ENCODE results near the gene RSL1D1.

RSL1D1 gene

GRCh38 chr16:11851294-11852091 is at the start of gene RSL1D1:
Gene RSL1D1, minus strand, starts transcription at chr16:11851542. Its CDS starts 30 bp downstream, at chr16:11851512.
- FAIRE-seq: no peak

GRCh38 chr16:11901091-11901490 is 49.7 kb upstream of the RSL1D1 start:
- no peak for FAIRE-seq

GRCh38 chr16:11896486-11897176 is 45.3 kb upstream of the RSL1D1 start:
- FAIRE-seq: no peak

- FAIRE-seq: no peak
Observed at GRCh38 chr16:11893571-11893970, 42.2 kb upstream of the RSL1D1 start.

- FAIRE-seq: no peak
Observed at GRCh38 chr16:11892761-11893160, 41.4 kb upstream of the RSL1D1 start.

DNA sequence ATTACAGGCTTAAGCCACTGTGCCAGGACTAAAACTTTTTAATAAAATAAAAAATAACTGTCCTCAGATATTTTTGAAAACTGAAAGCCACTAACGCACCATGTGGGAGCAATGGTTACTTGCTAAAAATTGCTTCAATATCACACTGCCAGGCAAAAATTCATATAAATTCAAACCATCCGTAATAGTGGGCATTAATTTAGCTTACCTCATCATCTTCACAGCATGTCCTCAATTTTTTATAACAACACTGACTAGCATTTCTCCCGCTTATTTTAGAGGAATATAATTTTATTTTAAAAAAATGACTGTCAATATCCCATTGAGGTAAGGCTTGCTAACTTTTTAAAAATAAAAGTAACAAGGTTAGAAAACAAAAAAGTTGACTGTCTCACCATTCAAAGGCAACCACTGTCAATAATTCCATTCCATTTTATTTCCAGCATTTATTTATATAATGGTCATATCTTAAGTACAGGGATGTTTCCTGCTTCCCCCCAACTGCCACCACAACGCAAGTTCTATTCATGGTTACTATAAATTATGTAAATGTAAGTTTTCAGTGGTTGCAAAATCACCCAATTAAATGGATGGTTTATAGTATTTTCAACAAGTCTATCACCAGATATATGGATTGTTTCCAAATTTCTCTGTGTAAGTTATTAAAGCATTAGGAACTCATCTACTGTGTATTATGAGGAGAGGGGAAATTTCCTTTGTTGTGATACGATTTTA is 39.1 kb upstream of the RSL1D1 start:
- no peak for FAIRE-seq

- no peak for FAIRE-seq
Observed at GRCh38 chr16:11886881-11887280, 35.5 kb upstream of the RSL1D1 start.

GRCh38 chr16:11884035-11884434 is 32.7 kb upstream of the RSL1D1 start:
- no peak for FAIRE-seq

GRCh38 chr16:11880007-11880406 is 28.7 kb upstream of the RSL1D1 start:
- FAIRE-seq: no peak

DNA sequence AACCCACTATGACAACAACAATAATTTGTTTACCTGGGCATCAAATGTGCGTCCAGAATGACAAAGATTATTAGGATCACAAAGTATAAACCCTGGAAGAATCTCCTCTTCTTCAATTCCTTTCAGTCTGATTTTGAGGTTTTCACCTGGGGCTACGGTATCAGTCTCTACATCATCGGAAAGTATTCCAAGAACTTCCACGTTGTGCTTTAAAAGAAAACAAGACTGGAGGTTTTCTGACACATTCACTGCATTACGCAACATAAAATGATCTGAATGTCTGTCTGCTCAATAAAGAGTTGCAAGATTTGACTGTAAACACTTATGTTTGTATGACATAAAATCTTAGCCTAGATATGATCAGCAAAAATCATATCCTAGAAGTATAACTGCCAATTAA is 26.0 kb upstream of the RSL1D1 start:
- FAIRE-seq: no peak

- FAIRE-seq: no peak
Observed at GRCh38 chr16:11876306-11876705, 25.0 kb upstream of the RSL1D1 start.

- no peak for FAIRE-seq
Observed at GRCh38 chr16:11875721-11876120, 24.4 kb upstream of the RSL1D1 start.

DNA sequence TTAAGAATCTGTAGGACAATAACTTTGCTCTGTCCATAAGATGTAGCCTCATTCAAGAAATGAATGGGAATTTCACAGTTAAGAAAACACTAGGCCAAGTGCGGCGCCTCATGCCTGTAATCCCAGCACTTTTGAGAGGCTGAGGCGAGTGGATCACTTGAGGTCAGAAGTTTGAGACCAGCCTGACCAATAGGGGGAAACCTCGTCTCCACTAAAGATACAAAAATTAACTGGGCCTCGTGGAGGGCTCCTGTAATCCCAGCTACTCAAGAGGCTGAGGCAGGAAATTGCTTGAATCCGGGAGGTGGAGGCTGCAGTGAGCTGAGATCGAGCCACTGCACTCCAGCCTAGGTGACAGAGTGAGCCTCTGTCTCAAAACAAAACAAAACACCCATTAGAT is 19.9 kb upstream of the RSL1D1 start:
- FAIRE-seq: no peak

DNA sequence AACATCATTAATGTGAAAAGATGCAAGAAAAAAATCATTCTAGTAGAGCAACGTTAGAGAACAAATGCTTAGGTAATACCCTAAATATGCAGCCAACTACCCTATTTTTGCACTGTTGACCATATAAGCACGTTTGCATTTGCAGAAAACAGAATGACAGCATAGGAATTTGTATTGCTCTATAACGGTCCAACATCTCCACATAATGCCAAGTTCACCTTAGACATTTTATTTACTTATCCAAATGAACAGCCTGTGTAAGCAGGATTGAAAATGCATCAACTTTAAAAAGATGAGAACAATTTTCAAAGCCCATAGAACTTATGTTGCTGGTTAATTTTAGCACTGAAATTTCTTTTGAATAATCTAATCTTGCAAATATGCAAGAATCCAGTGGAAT is 19.1 kb upstream of the RSL1D1 start:
- no peak for FAIRE-seq

- FAIRE-seq: no peak
Observed at GRCh38 chr16:11869353-11870228, 18.2 kb upstream of the RSL1D1 start.

- no peak for FAIRE-seq
Observed at GRCh38 chr16:11868412-11868980, 17.2 kb upstream of the RSL1D1 start.

DNA sequence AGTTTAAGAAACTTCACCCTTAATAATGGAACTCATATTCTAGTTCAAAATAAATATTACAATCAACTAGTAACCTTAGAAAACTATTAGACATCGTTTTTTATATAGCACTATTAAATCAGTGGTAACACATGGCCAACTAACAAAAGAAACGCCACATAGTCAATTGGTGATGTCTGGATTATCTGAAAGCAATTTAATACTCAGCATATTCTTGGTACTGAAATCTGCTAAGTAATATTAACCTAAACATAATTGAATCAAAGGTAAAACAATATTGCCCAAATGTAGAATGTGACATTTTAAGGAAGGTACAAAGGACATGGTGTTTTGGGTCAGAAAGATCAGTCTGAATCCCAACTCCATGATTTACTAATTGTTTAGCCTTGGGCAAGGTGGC is 11.1 kb upstream of the RSL1D1 start:
- no peak for FAIRE-seq

DNA sequence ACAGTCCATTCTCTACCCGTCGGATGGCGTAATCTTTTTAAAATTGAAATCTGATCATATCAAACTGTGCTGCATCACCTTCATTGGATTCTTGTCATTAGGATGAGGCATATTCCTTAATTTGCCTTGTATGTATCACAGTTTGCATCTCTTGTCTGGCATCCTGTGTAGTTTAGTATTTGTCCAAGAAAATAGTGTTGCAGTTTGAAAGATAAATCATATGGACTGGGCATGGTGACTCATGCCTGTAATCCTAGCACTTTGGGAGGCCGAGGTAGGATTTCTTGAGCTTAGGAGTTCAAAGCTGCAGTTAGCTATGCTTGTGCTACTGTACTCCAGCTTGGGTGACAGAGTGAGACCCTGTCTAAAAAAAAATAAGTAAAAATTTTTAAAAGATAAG is 5.8 kb upstream of the RSL1D1 start:
- no peak for FAIRE-seq

GRCh38 chr16:11852092-11852809 is 909 bp upstream of the RSL1D1 start:
- no peak for FAIRE-seq

DNA sequence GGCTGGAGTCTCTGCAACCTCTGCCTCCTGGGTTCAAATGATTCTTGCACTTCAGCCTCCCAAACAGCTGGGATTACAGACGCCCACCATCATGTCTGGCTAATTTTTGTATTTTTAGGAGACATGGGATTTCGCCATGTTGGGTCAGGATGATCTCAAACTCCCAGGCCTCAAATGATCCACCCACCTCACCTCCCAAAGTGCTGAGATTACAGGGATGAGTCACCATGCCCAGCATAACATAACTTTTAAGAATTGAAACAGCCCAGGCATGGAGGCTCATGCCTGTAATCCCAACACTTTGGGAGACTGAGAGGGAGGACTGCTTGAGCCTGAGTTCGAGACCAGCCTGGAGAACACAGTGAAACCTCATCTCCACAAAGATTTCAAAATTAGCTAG is 2.5 kb downstream of the RSL1D1 start:
- FAIRE-seq: no peak

DNA sequence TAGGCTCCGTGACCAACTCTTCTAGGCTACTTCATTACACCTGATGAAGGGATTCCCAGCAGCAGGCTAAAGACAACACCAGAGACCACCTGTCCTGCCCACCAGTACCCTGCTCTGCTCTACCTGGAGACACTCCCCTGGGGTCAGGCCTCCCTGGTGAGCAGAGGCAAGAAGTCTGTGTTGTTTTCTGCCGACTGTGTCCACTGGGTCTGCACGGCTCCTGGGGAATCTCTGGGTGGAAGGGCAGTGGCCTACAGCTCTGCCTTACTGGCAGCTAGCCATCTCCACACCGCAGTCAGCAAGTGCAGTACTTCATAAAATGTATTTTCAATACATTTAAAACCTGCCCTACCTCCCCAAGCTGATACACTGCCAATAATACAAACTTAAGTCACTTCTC is 6.8 kb downstream of the RSL1D1 start:
- FAIRE-seq: no peak

DNA sequence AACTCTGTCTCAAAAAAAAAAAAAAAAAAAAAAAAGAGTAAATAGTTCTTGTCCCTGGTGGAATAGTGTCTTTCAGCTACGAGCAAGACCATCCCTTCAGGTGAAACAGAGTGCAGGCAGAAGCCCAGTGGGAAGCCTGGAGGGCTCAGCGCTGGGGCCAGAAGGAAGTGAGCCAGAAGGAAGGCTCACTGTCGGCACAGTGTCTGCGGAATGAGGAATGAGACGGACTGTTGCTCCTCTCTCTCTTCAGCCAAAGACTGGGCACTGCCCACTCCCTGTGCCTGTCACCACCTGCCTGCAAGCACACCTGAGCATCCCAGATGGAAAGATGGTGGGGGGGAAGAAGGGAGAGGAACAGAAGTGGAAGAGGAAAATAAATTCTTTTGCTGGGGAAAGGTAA is 7.5 kb downstream of the RSL1D1 start:
- no peak for FAIRE-seq
